Mucosa of gallbladder (tissue), 1 donor: ENCODE measurements around the gene PYGL. TPM values are rescaled to one million over a fixed set of nuclear protein-coding genes. Genes with fewer than 3 reads are reported as not detected.
"Not testable (repeated sequence)": the region's sequence is repeated elsewhere in the genome, so short reads cannot be mapped to it uniquely, and the experiment has no call there.

ENCODE experiments used
- DNase-seq: peaks from one replicate; pipeline ENCODE4 v3.0.0-alpha.2; 2020; ENCODE audit warnings: low spot score
- total RNA-seq: library from RNA; stranded (reverse); gene quantifications from one replicate; pipeline ENCODE4 v1.2.1, GENCODE V29; 2021
- donor health status: DM: no; HTN: no; CAD: no.

PYGL gene
- total RNA-seq, 1 donor from 2014 or later: 11.2 TPM

DNA sequence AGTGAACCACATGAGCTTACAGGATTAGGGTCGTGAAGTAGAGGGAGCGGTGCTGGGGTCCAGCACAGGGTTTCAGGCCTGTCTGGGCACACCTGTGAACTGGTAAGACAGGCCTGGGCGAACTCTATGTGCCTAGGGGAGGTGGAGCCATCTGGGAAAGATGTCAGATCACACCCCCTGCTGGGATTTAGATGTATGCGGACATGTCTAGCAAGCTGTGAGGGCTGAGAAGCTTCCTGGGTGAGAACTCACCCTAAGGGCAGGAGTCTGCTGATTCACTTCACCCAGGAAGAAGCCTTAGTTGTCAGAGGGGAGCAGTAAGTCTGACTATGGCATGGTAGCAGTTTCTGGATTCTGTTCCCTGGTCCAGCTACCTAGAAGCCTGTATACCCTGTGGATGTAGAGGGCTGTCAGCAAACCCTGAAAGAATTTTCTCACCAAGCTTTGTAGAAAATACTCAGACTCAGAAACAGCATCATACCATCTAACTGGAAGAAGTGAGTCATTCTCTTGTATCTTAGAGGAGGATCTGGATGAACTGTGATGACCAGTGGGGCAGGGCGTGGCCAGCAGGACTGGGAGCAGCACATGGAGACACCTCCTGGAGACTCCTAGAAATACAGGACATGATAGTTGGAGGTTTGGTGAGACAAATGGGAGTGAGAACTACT lies 11.2 kb upstream of the PYGL start:
- DNase-seq: peak; percentile 35

DNA sequence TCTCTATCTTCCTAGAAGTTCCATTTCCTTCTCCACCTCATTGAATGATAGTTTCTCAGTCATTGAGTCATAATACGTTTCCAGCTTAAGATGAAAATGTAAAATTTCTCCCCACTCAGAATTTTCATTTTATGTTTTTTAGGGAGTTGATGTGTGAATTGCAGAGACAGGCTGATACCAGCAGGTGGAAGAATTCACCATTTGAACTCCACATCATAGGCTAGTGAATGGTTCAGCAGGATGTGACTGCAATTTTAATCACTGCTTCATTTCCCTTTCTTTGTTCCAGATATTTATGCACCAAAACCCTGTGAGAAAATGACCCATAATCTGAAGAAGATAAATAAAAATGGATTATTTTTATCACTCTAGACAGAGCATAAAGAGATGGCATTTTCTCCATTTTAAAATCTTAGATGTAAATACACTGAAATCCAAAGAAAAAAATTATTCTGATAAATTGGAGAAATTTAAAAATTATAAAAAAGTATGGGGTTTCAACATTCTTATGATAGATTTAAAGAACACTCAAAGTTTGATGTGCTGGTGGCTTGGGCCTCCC lies 10.6 kb upstream of the PYGL start:
- no peak for DNase-seq

DNA sequence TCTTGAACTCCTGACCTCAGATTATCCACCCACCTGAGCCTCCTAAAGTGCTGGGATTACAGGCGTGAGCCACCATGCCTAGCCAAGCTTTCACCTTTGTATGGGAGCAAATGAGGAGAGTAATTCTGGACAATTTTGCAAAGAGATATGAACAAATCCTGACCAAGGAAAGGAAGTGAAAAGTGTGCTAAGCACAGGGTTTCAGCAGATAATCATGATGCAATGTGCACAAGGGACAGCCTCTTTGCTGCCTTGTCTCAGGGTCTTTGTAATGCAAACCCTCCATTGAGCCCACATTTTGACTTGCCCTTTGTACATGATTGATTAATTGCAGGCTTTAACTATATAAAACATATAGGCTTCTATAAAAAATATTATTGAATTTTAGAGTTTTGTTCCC lies 9.2 kb upstream of the PYGL start:
- DNase-seq: no peak

GRCh38 chr14:50951032-50951431 lies 6.7 kb upstream of the PYGL start:
- DNase-seq: no peak

GRCh38 chr14:50948205-50948604 lies 3.9 kb upstream of the PYGL start:
- DNase-seq: no peak

GRCh38 chr14:50947446-50947845 lies 3.2 kb upstream of the PYGL start:
- no peak for DNase-seq

- no peak for DNase-seq
Measured at GRCh38 chr14:50946234-50946935, 2.1 kb upstream of the PYGL start.

GRCh38 chr14:50944647-50945413 lies 547 bp upstream of the PYGL start:
- DNase-seq: peak; percentile 23

GRCh38 chr14:50943261-50943942 lies 881 bp downstream of the PYGL start:
- peak; percentile 16 for DNase-seq

- not testable (repeated sequence) for DNase-seq
Measured at GRCh38 chr14:50941638-50942037, 2.6 kb downstream of the PYGL start.

DNA sequence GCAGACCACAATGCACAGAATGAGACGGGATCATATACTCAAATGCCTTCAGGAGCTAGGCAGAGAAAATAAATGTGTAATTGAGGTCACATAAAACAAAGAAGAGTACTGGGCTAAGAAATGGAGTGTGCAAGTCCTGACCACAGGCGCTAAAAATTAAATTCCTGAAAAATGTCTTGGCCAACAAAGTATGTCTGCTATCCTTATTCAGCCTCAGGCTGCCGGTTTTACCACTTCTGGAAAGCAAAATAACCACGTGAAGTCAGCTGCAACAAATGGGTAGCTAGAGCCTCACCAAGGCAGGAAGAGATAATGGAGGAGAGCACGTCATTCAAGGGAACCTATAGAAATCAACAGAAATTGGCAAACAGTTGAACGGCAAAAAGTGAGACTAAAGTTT lies 3.1 kb downstream of the PYGL start:
- DNase-seq: no peak

DNA sequence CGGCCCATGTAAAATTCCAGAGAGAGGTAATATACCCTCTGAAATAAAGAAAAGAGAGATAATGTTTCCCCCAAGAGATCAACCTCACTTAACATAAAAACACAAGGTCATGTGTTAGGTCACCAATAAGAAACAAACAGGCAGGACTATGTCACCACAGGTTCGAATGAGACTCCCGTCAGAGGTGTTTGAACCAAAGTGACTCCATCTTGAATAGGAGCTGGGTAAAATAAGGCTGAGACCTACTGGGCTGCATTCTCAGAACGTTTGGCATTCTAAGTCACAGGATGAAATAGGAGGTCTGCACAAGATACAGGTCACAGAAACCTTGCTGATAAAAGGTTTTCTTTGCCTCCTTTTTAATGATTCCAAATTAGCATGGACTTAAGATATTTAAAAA lies 6.5 kb downstream of the PYGL start:
- no peak for DNase-seq

GRCh38 chr14:50937325-50937724 lies 7.0 kb downstream of the PYGL start:
- no peak for DNase-seq

GRCh38 chr14:50936882-50937281 lies 7.4 kb downstream of the PYGL start:
- no peak for DNase-seq

DNA sequence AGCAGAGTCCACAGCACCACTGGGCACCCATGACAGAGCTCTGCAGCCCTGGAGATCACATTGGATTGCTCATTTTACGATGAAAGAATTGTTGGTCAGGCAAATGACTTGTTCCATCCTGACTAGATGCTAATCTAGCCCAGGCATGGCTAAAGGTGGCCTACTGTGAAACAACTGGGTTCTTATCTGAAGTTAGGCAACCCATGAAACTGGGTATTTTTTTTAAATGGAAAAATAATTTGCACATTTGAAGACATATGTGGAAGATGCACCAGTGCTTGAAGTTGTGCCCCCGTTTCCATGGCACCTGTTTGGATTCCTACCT lies 8.3 kb downstream of the PYGL start:
- no peak for DNase-seq

- no peak for DNase-seq
Measured at GRCh38 chr14:50935126-50936015, 8.9 kb downstream of the PYGL start.

DNA sequence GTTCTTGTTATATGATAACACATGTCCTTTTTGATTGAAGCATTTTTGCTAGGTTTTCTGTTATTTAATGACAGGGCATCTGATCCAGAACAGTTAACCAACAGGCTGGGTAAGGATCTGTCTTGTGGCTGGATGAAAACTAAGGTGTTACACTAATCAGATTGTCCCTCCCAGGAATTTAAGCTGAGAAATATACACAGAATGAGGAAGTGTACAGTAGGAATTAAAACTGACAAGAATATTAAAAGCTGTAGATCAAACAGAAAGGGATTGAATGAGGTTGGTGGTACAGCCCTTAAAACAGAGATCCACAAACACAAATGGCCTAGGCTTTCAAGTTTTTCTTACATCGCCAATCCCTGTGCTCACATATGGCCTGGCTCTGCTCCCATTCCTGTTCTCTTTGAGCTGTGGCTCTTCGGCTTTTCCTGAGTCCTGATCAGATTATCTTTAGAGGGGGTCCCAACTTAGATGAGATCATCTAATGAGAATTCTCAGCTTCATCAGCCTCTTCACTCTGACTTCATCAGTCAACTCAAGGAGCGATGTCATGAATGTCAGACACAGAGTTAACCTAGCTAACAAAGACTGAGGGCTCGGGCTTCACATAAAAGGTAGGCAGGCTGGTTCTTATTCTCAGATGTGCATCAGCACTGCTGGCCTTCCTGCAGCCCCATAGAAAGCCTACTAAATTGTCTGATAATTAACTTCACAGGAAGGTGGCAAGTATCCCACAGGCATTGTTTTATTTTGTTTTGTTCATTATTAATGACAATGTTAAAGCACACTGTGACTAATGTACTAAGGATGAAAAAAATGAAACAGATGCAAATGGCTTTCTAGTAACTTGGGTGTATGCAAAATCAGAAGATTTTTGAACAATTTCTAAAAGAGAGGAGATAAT lies 11.4 kb downstream of the PYGL start:
- no peak for DNase-seq

- no peak for DNase-seq
Measured at GRCh38 chr14:50932156-50932555, 12.1 kb downstream of the PYGL start.

DNA sequence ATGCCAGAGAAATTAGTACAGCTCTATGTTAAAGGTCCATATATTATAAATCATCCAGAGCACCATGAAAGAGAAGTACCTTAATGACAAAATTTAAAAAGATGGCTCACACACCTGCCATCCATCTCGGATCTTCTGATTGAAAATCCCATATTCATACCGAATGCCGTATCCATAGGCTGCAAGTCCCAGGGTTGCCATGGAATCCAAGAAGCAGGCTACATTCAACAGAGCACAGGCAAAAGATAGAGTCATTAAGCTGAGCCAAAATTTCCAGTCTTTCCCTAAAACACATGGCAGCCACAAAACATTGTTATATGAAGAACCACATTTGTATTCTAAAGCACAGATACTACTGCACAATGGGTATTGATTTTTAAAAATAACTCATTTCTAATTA lies 12.7 kb downstream of the PYGL start:
- DNase-seq: no peak

GRCh38 chr14:50929506-50929905 lies 14.8 kb downstream of the PYGL start:
- DNase-seq: no peak
